GM21528 (cell line): ENCODE measurements around the gene TMPRSS4.

Experiments
- ATAC-seq: cut with Tn5 transposase; IDR thresholded peaks from one replicate; pipeline ENCODE4 v1.9.1; 2021; ENCODE audit warnings: mild to moderate bottlenecking, moderate library complexity; ENCODE audit not compliant: unreplicated experiment, low FRiP score

TMPRSS4 gene

DNA sequence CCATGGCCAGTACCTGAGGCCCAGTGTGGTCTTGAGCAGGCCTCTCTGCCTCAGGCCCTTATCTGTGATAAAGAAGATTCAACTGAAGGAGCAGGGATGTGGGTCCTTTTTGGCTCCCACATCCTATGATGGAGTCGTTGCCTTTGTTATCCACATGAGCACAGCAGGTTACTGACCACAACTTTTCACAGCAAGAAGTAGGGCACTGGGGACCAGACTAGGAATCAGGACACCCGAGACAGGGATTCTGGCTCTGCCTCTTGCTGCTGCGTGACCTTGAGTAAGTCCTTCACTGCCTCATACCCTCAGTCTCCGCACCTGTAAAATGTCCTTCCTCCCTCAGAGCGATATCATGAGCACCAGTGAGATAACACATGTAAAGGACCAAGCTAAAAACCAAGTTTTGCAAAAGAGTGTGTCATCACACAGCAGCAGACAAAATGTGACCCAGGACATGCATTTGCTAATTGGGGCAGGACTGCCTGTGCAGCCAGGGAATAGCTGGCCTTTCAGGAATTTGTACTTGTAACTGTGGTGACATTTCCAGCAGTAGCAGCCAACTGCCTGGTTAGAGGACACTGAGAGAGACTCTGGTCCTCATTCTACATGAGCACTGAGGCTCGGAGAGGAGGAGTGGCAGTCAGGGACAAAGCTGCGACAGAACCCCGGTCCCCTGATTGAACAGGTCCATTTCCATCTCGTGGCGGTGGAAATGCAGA lies 23.1 kb downstream of the TMPRSS4 start:
- no peak for ATAC-seq

GRCh38 chr11:118100691-118101232 lies 23.9 kb downstream of the TMPRSS4 start:
- no peak for ATAC-seq

- ATAC-seq = no peak
Observed at GRCh38 chr11:118102721-118103261, 25.9 kb downstream of the TMPRSS4 start.

- ATAC-seq = no peak
Observed at GRCh38 chr11:118104491-118104890, 27.6 kb downstream of the TMPRSS4 start.

- ATAC-seq = no peak
Observed at GRCh38 chr11:118105657-118106305, 28.9 kb downstream of the TMPRSS4 start.

- no peak for ATAC-seq
Observed at GRCh38 chr11:118106789-118107335, 30.0 kb downstream of the TMPRSS4 start.

GRCh38 chr11:118108513-118108912 lies 31.6 kb downstream of the TMPRSS4 start:
- ATAC-seq = no peak

DNA sequence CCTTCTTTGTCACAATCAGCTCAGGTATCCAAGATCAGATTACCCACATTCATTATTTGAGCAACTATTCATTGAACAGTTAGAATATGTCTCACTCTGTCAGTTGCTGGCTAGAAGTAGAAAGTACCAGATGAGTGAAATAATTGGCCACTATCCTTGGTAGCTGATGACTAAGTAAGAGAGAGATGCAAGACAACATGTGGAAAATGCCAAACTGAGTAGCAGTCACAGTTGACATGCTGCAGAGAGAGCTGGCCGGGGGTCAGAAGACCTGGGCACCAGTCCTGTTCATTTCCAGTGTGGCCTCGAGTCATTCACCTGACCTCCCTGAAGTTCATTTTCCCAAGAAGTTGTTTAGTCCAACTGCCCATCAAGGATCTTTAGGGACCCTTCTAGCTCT lies 32.4 kb downstream of the TMPRSS4 start:
- ATAC-seq = no peak

DNA sequence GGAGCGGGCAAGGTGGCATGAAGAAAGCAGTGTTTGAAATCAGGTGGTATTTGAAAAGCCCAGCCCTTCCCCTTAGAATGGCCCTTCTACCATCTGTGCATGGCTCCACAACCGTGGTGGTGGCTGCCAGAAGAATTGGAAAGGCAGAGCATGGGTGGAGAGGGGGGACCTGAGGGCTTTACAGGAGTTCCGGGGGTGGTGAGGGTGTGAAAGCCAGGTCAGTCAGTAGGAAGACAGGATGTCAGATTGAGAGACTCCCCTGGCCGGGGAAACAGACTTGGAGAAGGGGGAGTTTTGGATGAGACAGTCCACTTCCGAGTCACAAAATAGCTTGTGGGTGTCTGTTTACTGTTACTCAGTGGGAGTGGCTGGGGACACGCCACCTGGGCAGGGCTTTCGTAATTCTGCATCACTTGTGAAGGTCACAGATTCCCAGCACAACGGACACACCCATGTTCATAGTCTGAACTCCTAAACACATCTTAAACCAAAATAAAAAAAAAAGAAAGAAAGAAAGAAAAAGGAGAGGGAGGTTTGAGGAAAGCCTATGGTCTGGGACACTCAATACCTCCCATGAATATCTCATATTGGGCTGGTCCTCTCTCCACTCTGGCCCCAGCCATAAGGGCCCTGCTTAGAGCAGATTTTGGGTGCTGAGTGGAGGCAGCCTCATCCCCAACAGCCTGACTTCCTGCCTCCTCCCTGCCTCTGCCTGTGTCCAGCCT lies 34.3 kb downstream of the TMPRSS4 start:
- ATAC-seq = no peak

DNA sequence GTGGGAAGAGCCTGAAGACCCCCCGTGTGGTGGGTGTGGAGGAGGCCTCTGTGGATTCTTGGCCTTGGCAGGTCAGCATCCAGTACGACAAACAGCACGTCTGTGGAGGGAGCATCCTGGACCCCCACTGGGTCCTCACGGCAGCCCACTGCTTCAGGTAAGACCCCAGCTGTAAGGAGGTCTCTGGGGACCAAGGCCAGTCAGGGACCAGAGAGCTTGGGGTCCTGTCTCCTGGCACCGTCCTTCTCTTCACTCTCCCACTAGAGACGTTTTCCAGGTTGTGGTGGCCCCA lies 34.8 kb downstream of the TMPRSS4 start:
- ATAC-seq = no peak

DNA sequence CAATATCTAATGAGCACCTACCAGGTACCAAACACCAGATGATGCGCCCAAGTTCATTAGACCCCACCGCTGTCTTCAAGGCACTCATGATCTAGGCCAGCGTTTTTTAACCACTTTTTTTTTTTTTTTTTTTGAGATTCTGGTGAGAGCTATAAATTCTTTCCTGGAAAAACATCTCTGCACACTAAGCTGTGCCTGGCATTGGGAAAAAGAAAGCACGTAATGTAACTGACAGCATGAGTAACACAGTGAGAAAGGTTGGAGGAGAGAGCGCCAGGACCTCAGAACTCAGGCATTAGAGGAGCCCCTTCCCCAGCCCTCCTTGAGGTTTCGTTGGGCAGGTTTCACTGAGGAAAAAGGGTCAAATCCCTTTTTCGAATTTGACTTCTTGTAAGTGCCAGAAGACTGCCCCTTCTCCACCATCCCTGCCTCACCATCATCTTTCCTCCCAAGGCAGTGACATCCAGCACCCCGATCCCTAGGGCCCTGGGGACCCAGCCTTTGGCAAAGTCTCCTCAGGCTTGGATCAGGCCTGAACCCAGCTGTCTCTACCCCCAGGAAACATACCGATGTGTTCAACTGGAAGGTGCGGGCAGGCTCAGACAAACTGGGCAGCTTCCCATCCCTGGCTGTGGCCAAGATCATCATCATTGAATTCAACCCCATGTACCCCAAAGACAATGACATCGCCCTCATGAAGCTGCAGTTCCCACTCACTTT lies 36.0 kb downstream of the TMPRSS4 start:
- ATAC-seq = no peak

DNA sequence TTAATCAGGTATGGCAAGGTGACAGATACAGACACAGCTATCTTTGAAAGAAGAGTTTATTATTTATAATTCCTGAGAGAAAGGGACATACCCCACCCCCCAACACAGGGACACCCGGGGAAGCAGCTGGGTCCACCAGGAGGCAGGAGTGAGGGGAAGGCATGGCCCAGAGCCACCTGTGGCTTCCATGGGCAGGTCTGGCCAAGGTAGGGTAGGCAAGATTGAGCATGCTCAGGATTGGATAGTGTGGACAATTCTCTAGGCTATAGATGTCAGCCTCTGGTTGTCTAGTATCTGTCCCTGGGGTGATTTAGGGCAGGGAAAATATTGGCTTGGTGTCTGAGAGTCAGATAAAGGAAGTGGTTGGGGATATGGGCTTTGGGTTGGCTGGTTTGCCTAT lies 37.4 kb downstream of the TMPRSS4 start:
- ATAC-seq = no peak

DNA sequence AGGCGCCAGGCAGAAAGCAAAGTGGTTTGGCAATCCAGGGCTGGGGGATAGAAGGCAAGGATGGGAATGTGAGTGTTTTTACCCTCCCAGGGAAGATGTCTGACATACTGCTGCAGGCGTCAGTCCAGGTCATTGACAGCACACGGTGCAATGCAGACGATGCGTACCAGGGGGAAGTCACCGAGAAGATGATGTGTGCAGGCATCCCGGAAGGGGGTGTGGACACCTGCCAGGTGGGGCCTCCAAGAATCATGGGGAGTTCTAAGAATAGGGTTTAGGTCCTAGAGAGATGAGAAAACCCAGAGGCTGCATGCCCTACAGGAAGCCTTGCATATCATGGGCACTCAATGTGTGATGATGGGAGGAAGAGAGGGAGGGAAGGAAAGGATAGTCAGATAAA lies 38.2 kb downstream of the TMPRSS4 start:
- ATAC-seq = no peak

- no peak for ATAC-seq
Observed at GRCh38 chr11:118117790-118118601, 41.1 kb downstream of the TMPRSS4 start.

DNA sequence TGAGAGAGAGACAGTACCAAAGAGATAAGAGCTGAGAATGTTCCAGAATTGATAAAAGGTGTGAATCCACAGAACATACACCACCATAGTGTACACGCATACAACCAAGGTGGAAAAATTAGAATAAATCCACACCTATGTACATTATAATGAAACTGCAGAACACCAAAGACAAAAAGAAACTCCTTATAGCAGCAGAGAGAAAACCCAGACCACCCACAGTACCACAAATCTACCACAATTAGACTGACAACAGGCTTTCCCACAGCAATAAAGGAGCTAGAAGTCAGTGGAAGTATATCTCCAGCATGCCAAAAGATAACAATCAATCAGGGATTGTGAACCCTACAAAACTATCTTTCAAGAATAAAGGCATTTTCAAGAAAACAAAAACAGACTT lies 43.9 kb downstream of the TMPRSS4 start:
- no peak for ATAC-seq

GRCh38 chr11:118124929-118125535 lies 48.2 kb downstream of the TMPRSS4 start:
- no peak for ATAC-seq

GRCh38 chr11:118126082-118126838 lies 49.4 kb downstream of the TMPRSS4 start:
- ATAC-seq = no peak

DNA sequence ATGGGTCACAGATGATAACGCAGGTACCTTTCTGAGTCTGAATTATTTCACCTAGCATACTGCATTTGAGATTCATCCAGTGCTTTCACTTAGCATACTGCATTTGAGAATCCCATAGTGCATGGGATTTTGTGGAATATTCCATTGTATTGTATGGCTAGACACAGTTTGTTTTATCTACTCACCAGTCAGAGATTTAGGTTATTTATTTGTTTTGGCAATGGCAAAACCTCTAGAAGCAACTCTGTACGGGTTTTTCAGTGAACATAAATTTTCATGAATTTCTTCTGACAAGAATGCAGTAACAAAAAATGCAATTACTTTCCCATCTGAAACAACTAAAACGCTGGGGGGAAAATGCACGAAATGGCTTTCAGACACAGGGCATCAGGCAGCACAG lies 51.4 kb downstream of the TMPRSS4 start:
- ATAC-seq = no peak
